GM08714 (cell line): ENCODE measurements around the gene DCLK1.

Experiments used
- H3K4me3 ChIP-seq: fragments of 200-500 bp; sonication (Bioruptor generic); 2 replicates; pipeline ENCODE4 v1.5.1; 2014; ENCODE audit warnings: mild to moderate bottlenecking, low read length, inconsistent platforms
- ZNF274 ChIP-seq: IDR thresholded peaks from 2 replicates; pipeline ENCODE4 v1.6.1; 2012; ENCODE audit warnings: mild to moderate bottlenecking, low read depth, low read length

Gene DCLK1

GRCh38 chr13:36131222-36131930 lies at the start of gene DCLK1:
Gene DCLK1, minus strand, starts transcription at chr13:36131382.
- no peak within 1 kb of the TSS for H3K4me3 ChIP-seq
- TF ChIP-seq ZNF274 = no peak

GRCh38 chr13:36175621-36176020 lies 44.4 kb upstream of the DCLK1 start:
- no peak for TF ChIP-seq ZNF274
- H3K4me3 ChIP-seq = no peak overlapping the region

- no peak for TF ChIP-seq ZNF274
- no peak overlapping the region for H3K4me3 ChIP-seq
These were observed 43.7 kb upstream of the DCLK1 start for GRCh38 chr13:36174923-36175322.

GRCh38 chr13:36173571-36174322 lies 42.6 kb upstream of the DCLK1 start:
- no peak overlapping the region for H3K4me3 ChIP-seq
- TF ChIP-seq ZNF274 = no peak

GRCh38 chr13:36166046-36166445 lies 34.9 kb upstream of the DCLK1 start:
- no peak for TF ChIP-seq ZNF274
- no peak overlapping the region for H3K4me3 ChIP-seq

GRCh38 chr13:36163809-36164308 lies 32.7 kb upstream of the DCLK1 start:
- H3K4me3 ChIP-seq = no peak overlapping the region
- TF ChIP-seq ZNF274 = no peak

- no peak overlapping the region for H3K4me3 ChIP-seq
- TF ChIP-seq ZNF274 = no peak
These were observed 32.1 kb upstream of the DCLK1 start for GRCh38 chr13:36163286-36163685.

GRCh38 chr13:36160297-36160696 lies 29.1 kb upstream of the DCLK1 start:
- TF ChIP-seq ZNF274 = no peak
- H3K4me3 ChIP-seq = no peak overlapping the region

- no peak for TF ChIP-seq ZNF274
- H3K4me3 ChIP-seq = no peak overlapping the region
These were observed 27.4 kb upstream of the DCLK1 start for GRCh38 chr13:36158611-36159010.

- no peak overlapping the region for H3K4me3 ChIP-seq
- TF ChIP-seq ZNF274 = no peak
These were observed 26.3 kb upstream of the DCLK1 start for GRCh38 chr13:36157480-36157879.

GRCh38 chr13:36154567-36155291 lies 23.5 kb upstream of the DCLK1 start:
- TF ChIP-seq ZNF274 = no peak
- no peak overlapping the region for H3K4me3 ChIP-seq

- TF ChIP-seq ZNF274 = no peak
- no peak overlapping the region for H3K4me3 ChIP-seq
These were observed 20.4 kb upstream of the DCLK1 start for GRCh38 chr13:36151591-36151990.

GRCh38 chr13:36148446-36148845 lies 17.3 kb upstream of the DCLK1 start:
- no peak overlapping the region for H3K4me3 ChIP-seq
- TF ChIP-seq ZNF274 = no peak

GRCh38 chr13:36147330-36147729 lies 16.1 kb upstream of the DCLK1 start:
- no peak for TF ChIP-seq ZNF274
- H3K4me3 ChIP-seq = no peak overlapping the region
